HG03558 (cell line): Measurements from ENCODE around the gene INPP5A.
A peak's percentile ranks its signal among the peaks of the same experiment; 100 is the strongest.
"Not testable (repeated sequence)": the region's sequence is repeated elsewhere in the genome, so short reads cannot be mapped to it uniquely, and the experiment has no call there.

ENCODE experiments used
- ATAC-seq: cut with Tn5 transposase; IDR thresholded peaks from one replicate; pipeline ENCODE4 v1.9.1; 2021; ENCODE audit warnings: moderate number of reproducible peaks; ENCODE audit not compliant: unreplicated experiment; ENCODE audit errors: extremely low read depth

INPP5A gene

DNA sequence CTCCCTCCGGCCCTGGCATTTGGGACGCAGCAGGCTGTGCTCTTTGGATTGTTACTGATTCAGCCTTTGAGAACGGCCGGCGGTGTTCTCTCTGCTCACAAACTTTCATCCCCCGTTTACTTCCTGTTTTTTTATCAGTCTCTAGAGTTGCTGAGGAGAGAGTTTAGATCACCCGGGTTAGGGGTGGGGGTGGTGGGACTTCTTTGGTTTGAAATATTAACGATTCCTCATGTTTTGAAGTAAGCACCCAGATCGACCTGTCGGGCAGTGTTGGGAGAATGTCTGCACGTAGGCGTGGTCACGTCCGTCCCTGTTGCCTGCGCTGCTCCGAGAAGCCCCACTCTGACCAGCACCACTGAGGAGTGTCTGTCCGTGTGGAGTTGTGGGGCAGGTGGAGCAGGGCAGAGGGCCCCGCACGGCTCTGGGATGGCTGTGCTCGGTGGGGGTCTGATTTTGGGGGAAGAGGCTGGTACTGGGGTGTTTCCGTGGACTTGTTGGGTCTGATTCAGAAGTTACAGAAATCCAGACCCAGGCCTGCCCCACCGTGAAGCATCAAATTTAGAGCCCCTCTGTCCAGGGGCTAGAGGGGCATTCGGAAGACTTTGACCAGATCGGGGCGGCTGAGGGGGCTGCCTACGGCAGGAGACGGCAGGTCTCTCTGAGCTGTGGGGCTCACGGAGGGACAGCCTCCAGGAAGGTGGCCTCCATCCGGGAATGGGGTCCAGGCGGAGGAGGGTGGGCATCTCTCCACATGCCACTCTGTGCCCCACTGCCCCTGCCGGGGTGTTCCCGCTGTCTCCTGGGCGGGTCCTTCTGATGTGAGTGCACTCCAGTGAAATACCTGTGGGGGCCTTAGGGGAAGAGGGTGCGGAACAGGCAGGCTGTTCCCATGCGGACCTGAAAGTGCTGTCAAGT is 7.4 kb downstream of the INPP5A start:
- ATAC-seq = no peak

DNA sequence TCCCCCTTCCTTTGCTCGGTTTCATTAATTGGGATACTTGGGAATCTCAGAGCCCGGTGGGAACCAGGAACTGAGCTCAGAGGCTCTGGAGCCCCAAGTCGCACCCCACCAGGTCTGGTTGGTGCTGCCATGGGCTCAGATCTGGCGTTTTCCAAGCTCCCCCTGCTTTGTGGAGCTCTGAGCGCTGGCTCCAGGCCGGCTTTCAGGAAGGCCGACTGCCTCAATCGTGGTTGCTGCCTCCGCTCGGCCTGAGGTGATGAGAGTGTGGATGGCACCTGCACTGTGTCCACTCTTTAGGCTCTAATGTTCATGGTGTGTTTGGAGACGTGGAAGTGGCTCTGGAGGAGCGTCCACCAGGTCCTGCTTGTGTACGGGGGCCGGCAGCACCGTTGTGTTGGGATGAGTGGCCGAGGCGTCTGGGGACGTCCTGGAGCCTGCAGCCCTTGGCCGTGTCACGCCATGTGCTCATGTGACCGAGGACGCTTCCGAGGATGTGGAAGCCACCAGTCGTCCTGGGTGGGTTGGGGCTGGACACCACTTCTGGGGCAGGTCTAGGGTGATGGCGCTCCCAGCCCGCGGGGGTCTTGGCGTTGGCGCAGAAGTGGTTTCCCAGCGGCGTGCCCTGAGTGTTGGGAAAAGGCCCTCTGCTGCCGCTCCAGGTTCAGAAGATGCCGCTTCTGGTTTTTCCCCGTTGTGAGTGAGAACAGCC is 8.2 kb downstream of the INPP5A start:
- no peak for ATAC-seq

DNA sequence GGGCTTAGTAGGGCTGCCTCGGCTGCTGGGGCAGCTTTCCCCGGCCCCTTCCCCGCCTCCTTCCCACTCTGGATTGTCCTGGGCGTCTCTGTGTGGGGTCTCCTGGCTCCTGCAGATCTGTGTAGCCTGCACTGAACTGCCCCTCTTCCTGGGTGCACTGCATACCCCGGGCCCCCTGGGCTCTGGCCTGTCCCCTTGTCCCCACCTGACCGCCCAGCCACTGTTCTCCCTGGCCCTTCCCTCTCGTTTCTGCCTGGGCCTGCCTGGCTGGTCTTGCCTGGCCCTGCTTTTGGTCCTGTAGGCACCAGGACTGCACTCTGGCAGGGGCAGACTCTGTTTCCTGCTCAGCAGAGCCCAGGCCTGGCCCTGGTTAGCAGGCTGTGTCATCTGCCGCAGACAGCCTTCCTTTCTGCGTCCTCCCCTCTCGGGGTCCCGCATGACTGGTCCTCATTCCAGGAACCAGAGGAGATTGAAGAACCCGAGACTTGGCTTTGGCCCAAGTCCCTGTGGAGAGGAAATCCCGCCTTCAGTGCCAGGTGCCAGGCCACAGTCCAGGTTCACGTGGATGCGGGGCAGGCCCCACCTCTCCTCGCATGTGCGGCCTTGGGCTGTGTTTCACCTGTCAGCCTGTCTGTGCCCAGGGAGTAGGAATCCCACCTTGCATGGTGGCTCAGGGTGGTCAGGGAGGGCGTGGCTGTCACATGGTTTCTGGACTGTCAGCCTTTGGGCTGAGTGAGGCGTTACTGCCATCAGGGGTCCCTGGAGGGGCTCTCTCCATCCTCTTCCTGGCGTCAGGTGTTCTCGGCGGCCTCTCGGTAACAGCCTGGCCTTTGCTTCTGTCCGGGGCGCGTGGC is 9.2 kb downstream of the INPP5A start:
- no peak for ATAC-seq

DNA sequence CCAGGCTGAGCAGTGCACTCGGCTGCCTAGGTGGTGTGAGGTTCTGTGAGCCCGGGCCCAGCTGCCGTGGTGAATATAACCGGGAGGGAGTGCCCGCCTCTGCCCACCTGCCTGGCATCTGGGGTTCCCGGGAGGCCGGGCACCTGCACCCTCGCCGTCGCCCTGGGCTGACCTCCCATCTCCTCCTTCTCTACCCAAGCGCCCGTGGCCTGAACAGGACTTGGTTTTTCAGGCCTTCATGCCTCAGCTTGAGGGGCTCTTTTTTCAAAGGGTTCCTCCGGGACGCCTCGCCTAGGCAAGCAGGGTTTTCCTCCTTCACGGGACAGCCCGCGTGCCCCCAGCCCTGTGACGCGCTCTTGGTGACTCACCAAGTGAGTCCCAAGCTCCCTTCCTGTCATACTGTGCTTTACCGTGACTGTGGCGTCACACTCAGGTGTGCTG is 9.9 kb downstream of the INPP5A start:
- ATAC-seq = no peak

DNA sequence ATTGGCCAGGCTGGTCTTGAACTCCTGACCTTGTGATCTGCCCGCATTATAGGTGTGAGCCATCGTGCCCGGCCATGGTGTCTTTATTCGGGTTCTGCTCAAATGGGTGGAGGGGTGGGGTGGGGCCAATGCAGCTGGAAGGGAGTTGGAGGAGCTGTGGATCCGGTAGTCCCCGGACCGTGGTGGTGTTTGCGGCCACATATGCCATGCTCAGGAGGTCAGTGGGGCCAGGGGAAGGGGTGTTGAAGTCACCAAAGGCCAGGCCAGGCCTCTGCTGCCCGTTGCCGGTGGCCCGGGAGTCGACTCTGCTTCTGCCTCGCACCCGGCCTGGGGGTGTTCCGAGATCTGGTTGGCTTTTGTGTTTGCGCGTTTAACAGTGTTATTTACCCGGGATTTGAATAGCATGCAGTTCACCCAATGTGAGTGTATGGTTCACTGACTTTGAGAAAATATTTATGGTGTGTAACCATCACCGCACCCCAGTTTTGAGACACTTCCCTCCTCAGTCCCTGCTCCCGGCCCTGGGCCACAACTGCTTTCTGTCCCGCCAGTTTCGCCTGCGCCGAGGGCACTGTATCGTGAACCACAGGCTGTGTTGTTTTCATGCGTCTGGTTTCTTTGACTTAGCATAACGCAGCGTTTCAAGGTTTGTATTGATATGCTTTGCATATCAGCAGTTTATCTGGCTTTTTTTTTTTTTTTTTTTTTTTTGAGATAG is 10.7 kb downstream of the INPP5A start:
- ATAC-seq = no peak

DNA sequence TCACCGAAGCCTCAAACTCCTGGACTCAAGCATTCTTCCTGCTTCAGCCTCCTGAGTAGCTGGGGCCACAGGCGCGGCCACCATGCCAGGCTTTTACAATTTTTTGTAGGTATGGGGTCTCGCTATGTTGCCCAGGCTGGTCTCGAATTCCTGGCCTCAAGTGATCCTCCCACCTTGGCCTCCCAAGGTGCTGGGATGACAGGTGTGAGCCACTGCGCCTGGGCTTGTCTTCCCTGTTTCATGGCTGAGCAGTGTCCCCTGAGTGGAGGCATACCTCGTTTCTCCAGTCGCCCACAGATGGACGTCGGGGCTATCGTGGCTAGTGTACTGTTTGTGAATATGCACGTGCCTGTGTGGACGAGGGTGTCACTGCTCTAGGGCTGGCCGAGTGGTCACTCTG is 11.3 kb downstream of the INPP5A start:
- ATAC-seq = no peak

DNA sequence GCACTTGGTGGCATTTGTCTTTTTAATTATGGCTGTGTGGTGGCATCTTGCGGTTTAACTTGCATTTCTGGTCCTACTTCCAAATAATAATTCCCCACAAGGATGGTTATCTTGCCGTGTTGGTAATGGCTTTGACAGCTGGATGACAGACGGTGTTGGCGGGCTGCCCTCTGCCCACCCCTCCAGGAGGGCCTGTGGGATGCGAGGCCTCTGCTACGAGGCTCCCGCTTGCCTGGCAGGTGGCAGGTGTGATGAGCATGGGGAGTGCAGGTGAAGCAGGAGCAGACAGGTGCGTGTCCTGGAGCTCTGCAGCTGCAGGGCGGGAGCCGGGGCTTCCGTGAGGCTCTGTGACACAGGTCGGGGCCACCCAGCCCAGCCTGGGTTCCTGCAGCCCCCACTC is 11.8 kb downstream of the INPP5A start:
- no peak for ATAC-seq

DNA sequence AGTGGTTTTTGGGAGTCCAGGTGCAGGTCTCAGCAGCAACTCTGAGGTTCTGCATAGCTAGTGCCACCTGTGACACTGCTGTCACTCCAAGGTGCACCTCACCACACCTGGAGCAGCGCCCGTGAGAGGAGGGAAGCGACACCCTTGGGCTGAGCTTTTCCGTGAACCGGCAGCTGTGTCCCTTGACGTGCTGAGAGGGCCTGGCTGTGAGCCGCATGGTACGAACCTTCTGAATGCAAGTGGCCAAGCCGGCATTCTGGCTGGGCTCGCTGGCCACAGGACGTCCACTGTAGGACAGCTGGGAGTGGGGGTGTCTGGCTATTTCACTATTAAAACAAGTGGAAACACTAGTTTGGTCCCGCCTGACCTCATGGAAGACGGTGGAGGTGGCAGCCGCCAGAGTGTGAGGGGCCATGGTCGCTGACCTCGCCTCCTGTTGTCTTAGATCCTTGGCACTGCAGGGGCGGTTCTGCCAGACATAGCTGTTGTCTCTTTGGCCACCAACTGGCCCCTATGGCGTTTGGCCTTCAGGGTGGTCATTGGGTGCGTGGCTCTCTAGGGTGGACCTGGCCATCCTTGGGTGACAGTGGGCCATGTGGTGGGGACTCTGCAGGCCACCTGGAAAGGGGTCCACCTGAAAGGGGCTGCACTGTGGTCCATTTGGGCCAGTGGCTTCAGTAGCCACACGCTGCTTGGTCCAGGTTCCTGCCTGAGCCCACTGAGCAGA is 12.9 kb downstream of the INPP5A start:
- ATAC-seq = no peak

DNA sequence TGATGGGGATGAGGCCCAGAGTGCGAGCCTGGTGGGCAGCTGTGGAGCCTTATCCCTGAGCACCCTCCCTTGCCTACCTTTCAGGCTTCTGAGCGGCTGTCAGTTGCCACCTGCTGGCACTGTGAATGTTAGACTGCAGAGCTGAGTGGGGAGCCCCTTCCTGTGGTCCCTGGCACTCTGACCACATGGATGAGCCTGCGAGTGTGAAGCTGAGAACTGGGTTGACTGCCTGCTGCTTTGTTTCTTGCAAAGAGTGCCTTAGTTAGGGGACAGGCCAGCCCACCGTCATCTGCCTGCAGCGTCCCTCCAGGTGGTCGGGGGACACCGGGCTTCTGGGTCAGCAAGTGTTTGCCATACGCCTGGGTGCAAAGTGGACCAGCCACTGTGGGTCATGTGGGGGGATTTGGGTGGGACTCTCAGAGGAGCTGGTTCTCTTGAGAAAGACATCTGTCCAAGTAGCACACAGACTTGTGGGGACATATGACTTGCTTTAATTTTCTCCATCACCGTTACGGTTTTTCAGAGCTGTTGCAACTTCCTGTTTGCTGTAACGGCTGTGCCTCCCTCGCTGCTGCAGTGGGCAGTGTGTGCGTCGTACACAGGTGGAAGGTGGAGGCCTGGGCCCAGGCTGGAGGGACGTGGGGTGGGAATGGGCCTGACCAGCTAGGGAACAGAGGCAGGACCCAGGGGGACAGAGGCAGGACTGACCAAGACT is 13.7 kb downstream of the INPP5A start:
- peak; percentile 51 for ATAC-seq

DNA sequence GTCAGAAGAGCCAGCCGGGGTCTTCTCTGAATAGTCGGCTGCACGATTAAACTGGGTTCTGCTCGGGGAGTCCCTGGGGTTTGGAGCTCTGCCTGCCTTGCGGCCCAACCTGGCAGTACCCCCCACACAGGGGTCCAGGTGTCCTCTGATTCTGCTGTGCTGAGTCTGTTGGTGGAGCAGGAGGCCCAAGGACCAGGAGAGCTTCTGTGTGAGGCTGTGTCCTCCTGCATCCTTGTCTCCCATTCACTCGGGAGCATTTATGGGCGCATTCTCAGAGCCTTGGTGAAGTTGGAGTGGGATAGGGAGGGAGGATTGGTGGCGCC is 14.2 kb downstream of the INPP5A start:
- ATAC-seq = no peak

DNA sequence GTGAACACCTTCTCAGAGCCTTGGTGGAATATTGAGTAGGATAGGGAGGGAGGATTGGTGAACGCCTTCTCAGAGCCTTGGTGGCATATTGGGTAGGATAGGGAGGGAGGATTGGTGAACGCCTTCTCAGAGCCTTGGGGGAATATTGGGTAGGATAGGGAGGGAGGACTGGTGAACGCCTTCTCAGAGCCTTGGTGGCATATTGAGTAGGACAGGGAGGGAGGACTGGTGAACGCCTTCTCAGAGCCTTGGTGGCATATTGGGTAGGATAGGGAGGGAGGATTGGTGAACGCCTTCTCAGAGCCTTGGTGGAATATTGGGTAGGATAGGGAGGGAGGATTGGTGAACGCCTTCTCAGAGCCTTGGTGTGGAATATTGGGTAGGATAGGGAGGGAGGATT is 15.0 kb downstream of the INPP5A start:
- not testable (repeated sequence) for ATAC-seq

DNA sequence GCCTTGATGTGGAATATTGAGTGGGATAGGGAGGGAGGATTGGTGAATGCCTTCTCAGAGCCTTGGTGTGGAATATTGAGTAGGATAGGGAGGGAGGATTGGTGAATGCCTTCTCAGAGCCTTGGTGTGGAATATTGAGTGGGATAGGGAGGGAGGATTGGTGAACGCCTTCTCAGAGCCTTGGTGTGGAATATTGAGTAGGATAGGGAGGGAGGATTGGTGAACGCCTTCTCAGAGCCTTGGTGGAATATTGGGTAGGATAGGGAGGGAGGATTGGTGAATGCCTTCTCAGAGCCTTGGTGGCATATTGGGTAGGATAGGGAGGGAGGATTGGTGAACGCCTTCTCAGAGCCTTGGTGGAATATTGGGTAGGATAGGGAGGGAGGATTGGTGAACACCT is 16.0 kb downstream of the INPP5A start:
- not testable (repeated sequence) for ATAC-seq

DNA sequence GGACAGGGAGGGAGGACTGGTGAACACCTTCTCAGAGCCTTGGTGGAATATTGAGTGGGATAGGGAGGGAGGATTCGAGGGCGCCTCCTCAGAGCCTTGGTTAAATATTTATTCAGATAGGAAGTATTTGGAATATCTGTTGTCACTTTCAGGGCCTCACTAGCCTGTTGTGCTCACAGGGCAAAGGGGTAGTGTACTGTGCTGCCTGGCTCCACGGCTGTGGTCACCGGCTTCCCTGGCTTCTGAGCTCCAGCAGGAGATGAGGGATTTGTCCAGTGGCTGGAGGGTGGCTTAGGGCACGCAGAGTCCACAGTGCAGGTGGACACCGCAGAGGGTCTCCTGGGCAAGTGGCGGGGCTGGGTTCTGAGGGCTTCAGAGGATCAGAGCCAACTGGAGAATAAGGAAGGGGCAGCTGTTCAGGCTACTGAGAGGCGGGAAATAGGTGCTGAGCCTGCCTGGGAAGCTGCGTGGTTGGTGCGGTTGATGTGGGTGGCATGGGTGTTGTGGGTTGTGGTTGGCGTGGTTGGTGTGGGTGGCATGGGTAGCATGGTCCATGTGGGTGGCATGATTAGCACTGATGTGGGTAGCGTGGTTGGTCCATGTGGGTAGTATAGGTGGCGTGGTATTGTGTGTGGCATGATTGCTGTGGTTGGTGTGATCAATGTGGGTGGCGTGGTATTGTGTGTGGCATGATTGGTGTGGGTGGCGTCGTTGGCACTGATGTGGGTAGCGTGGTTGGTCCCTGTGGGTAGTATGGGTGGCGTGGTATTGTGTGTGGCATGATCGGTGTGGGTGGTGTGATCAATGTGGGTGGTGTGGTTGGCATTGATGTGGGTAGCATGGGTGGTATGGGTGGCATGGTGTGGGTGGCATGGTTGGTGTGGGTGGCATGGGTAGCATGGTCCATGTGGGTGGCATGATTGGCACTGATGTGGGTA is 16.7 kb downstream of the INPP5A start:
- no peak for ATAC-seq

DNA sequence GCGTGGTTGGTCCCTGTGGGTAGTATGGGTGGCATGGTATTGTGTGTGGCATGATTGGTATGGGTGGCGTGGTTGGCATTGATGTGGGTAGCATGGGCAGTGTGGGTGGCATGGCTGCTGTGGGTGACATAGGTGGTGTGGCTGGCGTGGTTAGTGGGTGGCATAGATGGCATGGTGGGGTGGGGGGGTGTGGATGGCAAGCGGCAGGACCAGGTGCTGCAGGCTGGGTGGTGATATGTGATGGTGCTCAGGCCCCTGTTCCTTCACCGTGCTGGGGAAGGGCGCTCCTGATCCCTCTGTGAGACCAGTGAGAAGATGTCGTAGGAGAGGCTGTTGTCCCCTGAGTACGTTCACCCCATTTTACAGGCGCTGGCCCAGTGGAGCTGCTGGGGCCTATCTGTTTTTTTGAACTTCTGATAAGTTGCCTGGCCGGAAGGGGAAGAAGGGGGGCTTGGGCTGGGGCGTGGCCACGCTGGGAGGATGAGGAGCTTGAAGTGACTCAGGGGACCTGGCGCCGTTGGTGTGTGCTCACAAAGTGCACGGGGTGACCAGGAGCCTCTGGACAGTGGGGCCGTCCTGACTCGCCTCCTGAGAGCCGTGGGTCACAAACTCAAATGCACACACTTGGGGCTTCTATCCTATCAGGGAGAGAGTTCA is 17.5 kb downstream of the INPP5A start:
- no peak for ATAC-seq

DNA sequence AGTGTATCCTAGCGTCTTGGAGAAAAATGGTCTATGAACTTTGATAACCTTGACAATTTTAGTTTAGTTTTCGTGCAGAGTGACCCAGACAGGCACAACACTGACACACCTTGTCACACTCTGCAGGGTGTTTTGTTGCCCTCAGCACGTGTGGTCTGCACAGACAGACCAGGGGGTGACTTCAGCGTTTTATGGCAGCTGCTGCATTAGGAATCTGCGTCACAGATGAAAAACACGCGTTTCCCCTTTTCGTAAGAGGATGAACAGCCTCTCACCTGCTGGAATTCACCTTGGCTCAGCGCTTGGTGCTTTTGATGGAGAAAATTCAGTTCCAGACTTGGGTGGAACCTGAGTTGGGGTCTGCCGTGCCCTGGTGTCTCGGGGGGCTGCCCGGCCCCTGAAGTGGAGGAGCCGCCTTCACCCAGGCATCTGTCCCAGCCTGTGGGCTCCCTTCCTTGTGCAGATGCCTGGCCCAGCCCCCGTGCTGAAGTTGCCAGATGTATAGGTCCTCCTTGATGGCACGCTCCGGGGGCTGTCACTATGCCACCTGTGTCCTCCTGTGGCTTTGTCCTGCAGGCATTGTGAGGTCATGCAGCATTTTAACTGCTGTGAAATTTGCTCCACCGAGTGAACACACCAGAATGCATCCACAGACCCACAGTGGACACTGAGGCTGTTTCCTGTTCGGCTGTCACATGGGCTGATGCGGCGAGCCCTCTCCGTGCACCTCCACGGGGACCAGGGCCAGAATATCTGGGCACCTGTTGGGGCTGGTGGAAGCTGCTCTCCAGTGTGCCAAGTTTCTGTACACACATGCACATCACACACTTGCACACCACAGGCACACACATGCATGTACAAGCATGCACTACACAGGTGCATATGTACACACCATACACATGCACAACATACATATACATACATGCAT is 18.3 kb downstream of the INPP5A start:
- ATAC-seq = no peak

DNA sequence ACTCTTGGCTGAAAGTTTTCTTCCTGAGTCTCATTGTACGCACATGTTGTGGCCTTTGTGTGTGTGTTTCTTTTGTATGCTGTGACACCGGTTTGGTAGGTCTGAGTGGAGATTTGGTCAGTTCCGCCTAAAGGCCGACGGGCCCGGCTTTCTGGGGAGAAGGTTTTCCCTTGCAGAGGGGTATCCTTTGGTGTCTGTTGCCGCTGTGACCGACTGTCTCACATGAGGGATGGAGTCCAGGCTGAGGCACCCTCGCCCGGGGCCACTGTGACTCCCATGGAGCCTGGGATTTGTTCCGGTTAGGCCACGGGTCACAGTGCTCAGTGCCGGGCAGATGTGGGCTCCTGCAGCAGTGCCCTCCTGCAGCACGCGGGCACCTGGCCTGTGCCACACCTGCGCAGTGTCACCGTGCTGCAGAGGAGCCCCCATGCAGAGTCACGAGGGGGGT is 19.4 kb downstream of the INPP5A start:
- ATAC-seq = no peak
